CD8-positive, alpha-beta memory T cell (primary cell): ENCODE measurements around the gene SCO1. TPM values are rescaled to one million over a fixed set of nuclear protein-coding genes. Genes with fewer than 3 reads are reported as not detected.

Experiments
- CTCF ChIA-PET: fragments of 350-600 bp; sonication (Branson Sonifier 250); formaldehyde crosslinking; loops from one replicate; lab custom pipeline; 2021; ENCODE audit warnings: antibody characterized with exemption; lab: Charles Lee
- POLR2A ChIA-PET: fragments of 350-600 bp; sonication (Branson Sonifier 250); formaldehyde crosslinking; loops from one replicate; lab custom pipeline; 2021; ENCODE audit warnings: antibody characterized with exemption; lab: Charles Lee
- DNase-seq, 5 donors: peaks; one replicate each; pipeline versions ENCODE4 v3.0.0 to v3.0.0-alpha.2; 2020 to 2022; ENCODE audit warnings: mixed read lengths in 1 of 5
- H3K27ac ChIP-seq: one replicate; pipeline ENCODE4 v1.7.0; 2013; ENCODE audit warnings: low read depth, mild to moderate bottlenecking, low read length, moderate library complexity
- H3K27me3 ChIP-seq: 2 replicates; pipeline ENCODE4 v1.7.0; 2013; ENCODE audit warnings: low read length, mild to moderate bottlenecking; ENCODE audit not compliant: insufficient read depth, poor library complexity, severe bottlenecking
- H3K36me3 ChIP-seq: 2 replicates; pipeline ENCODE4 v1.7.0; 2013; ENCODE audit warnings: mild to moderate bottlenecking, low read length, moderate library complexity; ENCODE audit not compliant: insufficient read depth
- H3K4me1 ChIP-seq: 2 replicates; pipeline ENCODE4 v1.7.0; 2013; ENCODE audit warnings: mild to moderate bottlenecking, low read length, moderate library complexity; ENCODE audit not compliant: insufficient read depth
- H3K4me3 ChIP-seq: 2 replicates; pipeline ENCODE4 v1.7.0; 2013; ENCODE audit warnings: mild to moderate bottlenecking, low read length
- H3K9me3 ChIP-seq: 2 replicates; pipeline ENCODE4 v1.7.0; 2013; ENCODE audit warnings: mild to moderate bottlenecking, low read length
- H3K27ac Mint-ChIP-seq, 8 donors: one replicate each; pipeline ENCODE4 v1.8.0; 2020 to 2021; ENCODE audit warnings: mixed read lengths in 8 of 8, mild to moderate bottlenecking in 6 of 8, inconsistent platforms in 3 of 8, moderate library complexity in 3 of 8
- H3K27me3 Mint-ChIP-seq, 2 donors: one replicate each; pipeline ENCODE4 v1.8.0; 2020 to 2021; ENCODE audit warnings: mixed read lengths in 2 of 2, mild to moderate bottlenecking in 1 of 2, moderate library complexity in 1 of 2
- H3K36me3 Mint-ChIP-seq, 3 donors: one replicate each; pipeline ENCODE4 v1.8.0; 2020 to 2021; ENCODE audit warnings: mixed read lengths in 3 of 3, inconsistent platforms in 1 of 3, mild to moderate bottlenecking in 1 of 3
- H3K4me1 Mint-ChIP-seq, 3 donors: one replicate each; pipeline ENCODE4 v1.8.0; 2020 to 2021; ENCODE audit warnings: mixed read lengths in 3 of 3, inconsistent platforms in 1 of 3, mild to moderate bottlenecking in 1 of 3
- H3K4me3 Mint-ChIP-seq, 7 donors: one replicate each; pipeline ENCODE4 v1.8.0; 2020 to 2021; ENCODE audit warnings: mixed read lengths in 7 of 7, mild to moderate bottlenecking in 6 of 7, moderate library complexity in 4 of 7, inconsistent platforms in 2 of 7
- H3K9me3 Mint-ChIP-seq, 5 donors: one replicate each; pipeline ENCODE4 v1.8.0; 2020 to 2022; ENCODE audit warnings: mixed read lengths in 5 of 5, mild to moderate bottlenecking in 3 of 5, moderate library complexity in 2 of 5, inconsistent platforms in 1 of 5
- polyA plus RNA-seq: library from polyadenylated mRNA; unstranded; fragments of 300-500 nt; fragmentation: Illumina TruSeq; gene quantifications from one replicate; pipeline ENCODE4 v1.2.3, GENCODE V29; 2021
- total RNA-seq, 2 experiments: library from RNA; stranded (reverse); gene quantifications; one replicate each; pipeline ENCODE4 v1.2.3, GENCODE V29; 2021

The SCO1 gene
- total and polyA plus RNA-seq, 3 experiments from 2014 or later: 15.9 to 46.9 (median 45.5) TPM

GRCh38 chr17:10622617-10623485, 74.5 kb downstream of the SCO1 start:
- no peak overlapping the region for H3K4me3 Mint-ChIP-seq
- Histone ChIP-seq H3K36me3 (no peaks in the 10 kb centered on the region), H3K4me1 (no peaks in the 10 kb centered on the region), H3K4me3 (no peak overlapping the region), H3K27ac (no peak overlapping the region), H3K27me3 (no peaks in the 10 kb centered on the region), H3K9me3 (no peaks in the 10 kb centered on the region)
- H3K27me3 Mint-ChIP-seq: peaks cover 3 to 6% of the 10 kb centered on the region in 2 donors
- H3K36me3 Mint-ChIP-seq: no peaks in the 10 kb centered on the region
- H3K9me3 Mint-ChIP-seq: no peaks in the 10 kb centered on the region
- CTCF ChIA-PET: interaction anchor here (1.0 to 1.3 kb wide), 2 partner anchors 8 to 20 kb away, joined by 3 read pairs; no protein-coding TSS in a partner anchor
- H3K27ac Mint-ChIP-seq: no peak overlapping the region
- POLR2A ChIA-PET: no interaction called here
- DNase-seq: no peak
- H3K4me1 Mint-ChIP-seq: peaks cover 0 to 3% (median 0%) of the 10 kb centered on the region in 3 donors

Other genes with a start within 250 kb of the SCO1 start
- not detected for gene MYH4, start 228.0 kb downstream of the SCO1 start, total RNA-seq
- not detected for gene MYH4, start 228.0 kb downstream of the SCO1 start, polyA plus RNA-seq
- not detected for gene MYH1, start 179.0 kb downstream of the SCO1 start, total RNA-seq
- not detected for gene MYH1, start 179.0 kb downstream of the SCO1 start, polyA plus RNA-seq
- not detected for gene MYH2, start 147.9 kb downstream of the SCO1 start, total RNA-seq
- not detected for gene MYH2, start 147.9 kb downstream of the SCO1 start, polyA plus RNA-seq
- 1 to 10 TPM; 2.6 to 3.5 TPM for gene MYH3, start 40.2 kb downstream of the SCO1 start, total RNA-seq
- not detected for gene MYH3, start 40.2 kb downstream of the SCO1 start, polyA plus RNA-seq
- 1 to 10 TPM; 9.8 to 10.0 TPM for gene ADPRM, start 61 bp upstream of the SCO1 start, total RNA-seq
- 27.3 TPM for gene ADPRM, start 61 bp upstream of the SCO1 start, polyA plus RNA-seq
- gene TMEM220, start 32.5 kb upstream of the SCO1 start, total RNA-seq: 1 to 10 TPM in 1 of 2 experiments, under 1 TPM in 1; 0.55 to 1.1 TPM
- 1.4 TPM for gene TMEM220, start 32.5 kb upstream of the SCO1 start, polyA plus RNA-seq
- not detected for gene TMEM238L, start 106.6 kb upstream of the SCO1 start, total RNA-seq
- not detected for gene TMEM238L, start 106.6 kb upstream of the SCO1 start, polyA plus RNA-seq
- gene PIRT, start 140.6 kb upstream of the SCO1 start, total RNA-seq: not detected
- gene PIRT, start 140.6 kb upstream of the SCO1 start, polyA plus RNA-seq: not detected